ENCODE results near the gene PTPRG.

- TF ChIP-seq CTCF (optimal IDR thresholded peaks at IDR 0.05 in 1 of 3, IDR thresholded peaks at IDR 0.05 in 1 of 3, conservative IDR thresholded peaks at IDR 0.05 in 1 of 3; ENCODE audit: extremely low read depth in 1 of 3, insufficient read depth in 2 of 3, low read length in 3 of 3) = no peak
- TF ChIP-seq EZH2 (IDR thresholded peaks at IDR 0.05; ENCODE audit: low read length) = no peak
Measured at GRCh38 chr3:62133015-62133414, 571.6 kb downstream of the PTPRG start.

Data from keratinocyte (primary cell).